ENCODE data around the gene NRXN3.

Gene NRXN3

GRCh38 chr14:78175412-78175811, 5.2 kb downstream of the NRXN3 start:
- DNase-seq, result no peak

DNA sequence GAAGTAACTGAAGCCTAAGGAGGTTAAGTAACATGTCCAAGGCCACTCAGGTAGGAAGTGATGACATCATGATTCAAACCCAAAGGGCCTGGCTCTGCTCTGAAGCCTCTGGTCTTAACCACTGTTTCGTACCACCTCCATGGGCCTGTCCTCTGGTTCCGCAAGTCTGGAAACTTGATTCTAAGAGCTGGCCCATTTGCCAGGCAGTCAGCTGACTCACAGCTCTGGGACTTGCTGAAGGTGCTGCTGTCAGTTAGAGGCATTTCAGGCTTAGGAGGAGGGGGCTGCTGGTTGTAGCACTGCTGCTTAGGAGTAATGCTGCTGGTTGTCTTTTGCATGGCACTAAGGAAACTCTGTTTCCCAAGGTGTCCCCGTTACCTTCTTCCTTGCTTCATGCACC, 7.9 kb downstream of the NRXN3 start:
- no peak for DNase-seq

- DNase-seq, result no peak
Observed at GRCh38 chr14:78178971-78179370, 8.8 kb downstream of the NRXN3 start.

DNA sequence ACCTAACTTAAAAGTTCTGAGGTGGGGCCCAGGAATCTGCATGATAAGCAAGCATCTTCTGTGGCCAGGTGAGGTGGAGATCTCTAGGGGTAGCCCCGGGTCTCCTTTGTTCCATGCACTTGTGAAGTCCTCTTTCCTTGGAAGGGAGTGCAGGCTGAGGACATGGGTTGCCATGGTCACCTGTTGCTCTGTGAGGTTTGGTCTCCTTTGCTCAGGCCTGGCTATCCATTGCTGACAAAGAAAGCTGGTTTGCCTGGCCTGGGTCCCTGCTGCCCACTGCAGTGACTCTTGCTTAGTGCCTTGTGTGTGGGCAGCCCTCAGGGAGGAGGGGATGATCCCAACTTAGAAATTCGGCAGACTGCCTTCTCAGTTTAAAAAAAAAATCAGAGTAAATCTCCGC, 11.1 kb downstream of the NRXN3 start:
- DNase-seq, result no peak

DNA sequence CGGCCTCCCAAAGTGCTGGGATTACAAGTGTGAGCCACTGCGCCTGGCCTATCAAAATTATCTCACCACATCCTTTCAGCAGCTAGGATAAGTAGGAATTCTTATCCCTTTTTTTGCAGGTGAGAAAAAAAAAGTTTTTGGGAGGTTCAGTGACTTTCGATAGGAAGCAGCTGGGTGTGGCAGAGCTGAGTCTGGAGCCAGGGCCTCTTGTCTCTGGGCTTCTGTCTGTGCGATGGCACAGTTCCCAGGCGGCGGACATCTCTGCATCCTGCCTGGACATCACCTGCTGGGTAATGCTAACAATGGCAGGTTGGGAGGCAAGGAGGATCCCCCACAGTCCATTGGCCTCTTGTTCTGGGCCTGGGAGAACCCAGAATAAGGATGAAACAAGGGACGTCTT, 12.5 kb downstream of the NRXN3 start:
- no peak for DNase-seq

GRCh38 chr14:78184157-78184556, 14.0 kb downstream of the NRXN3 start:
- no peak for DNase-seq

GRCh38 chr14:78186277-78186676, 16.1 kb downstream of the NRXN3 start:
- no peak for DNase-seq

- DNase-seq, result no peak
Observed at GRCh38 chr14:78188882-78189281, 18.7 kb downstream of the NRXN3 start.

GRCh38 chr14:78195431-78195830, 25.3 kb downstream of the NRXN3 start:
- no peak for DNase-seq

DNA sequence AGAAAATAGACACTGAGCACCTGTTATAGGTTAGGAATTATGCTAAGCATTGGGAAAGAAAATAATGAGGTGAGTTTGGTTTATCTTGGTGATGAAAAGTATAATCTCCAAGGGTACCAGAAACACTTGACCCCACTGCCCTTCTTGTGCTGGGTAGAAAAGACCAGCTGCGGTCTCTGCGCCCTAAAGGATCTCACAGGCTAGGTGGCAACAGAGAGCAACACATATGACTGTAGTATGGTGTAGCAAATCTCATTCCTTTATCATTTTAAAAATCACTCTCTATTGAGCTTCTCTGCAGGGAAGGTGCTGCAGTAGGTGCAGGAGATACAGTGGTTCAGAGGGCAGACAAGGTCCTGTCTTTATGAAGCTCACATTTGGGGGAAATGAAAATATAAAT, 26.1 kb downstream of the NRXN3 start:
- no peak for DNase-seq

DNA sequence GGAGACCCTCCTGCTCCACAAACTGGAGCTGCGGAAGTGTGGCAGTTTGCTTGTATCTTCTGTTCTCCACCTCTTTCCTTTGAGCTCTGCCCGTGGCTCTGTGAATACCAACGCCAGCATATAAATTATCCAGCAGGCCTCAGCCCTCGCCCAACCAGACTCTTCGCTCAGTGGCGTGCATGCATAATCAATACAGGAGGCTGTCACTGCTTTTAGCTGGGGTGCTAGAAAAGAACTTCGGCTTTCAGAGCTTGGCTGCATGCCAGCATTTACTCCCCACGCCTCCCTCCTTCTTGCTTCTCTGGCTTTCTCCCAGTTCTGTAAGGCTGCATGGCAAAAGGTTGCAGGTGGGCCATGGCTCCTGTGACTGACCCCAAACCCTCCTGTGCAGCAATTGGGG, 26.9 kb downstream of the NRXN3 start:
- no peak for DNase-seq

- DNase-seq, result no peak
Observed at GRCh38 chr14:78202163-78202562, 32.0 kb downstream of the NRXN3 start.

- DNase-seq, result no peak
Observed at GRCh38 chr14:78202976-78203375, 32.8 kb downstream of the NRXN3 start.

DNA sequence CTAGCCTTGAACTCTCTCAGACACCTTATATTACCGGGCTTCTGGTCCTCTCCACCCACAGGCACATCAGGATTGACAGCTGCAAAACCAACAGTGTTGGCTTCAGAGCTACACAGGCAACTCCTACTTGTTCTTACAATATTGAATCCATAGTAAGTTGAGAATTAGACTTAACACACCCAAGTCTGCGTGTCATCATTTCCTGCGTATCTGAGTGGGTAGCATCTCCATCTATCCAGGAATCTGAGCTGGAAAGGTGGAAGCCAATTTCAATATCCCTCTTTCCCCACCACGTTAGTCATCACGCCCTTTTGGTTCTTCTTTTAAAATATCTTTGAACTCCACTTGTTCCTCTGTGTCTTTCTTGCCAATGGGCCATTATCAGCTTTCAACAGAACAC, 37.2 kb downstream of the NRXN3 start:
- DNase-seq, result no peak

GRCh38 chr14:78220273-78220672, 50.1 kb downstream of the NRXN3 start:
- DNase-seq, result no peak

- DNase-seq, result no peak
Observed at GRCh38 chr14:78222746-78223145, 52.6 kb downstream of the NRXN3 start.

- DNase-seq, result no peak
Observed at GRCh38 chr14:78227248-78228077, 57.3 kb downstream of the NRXN3 start.

DNA sequence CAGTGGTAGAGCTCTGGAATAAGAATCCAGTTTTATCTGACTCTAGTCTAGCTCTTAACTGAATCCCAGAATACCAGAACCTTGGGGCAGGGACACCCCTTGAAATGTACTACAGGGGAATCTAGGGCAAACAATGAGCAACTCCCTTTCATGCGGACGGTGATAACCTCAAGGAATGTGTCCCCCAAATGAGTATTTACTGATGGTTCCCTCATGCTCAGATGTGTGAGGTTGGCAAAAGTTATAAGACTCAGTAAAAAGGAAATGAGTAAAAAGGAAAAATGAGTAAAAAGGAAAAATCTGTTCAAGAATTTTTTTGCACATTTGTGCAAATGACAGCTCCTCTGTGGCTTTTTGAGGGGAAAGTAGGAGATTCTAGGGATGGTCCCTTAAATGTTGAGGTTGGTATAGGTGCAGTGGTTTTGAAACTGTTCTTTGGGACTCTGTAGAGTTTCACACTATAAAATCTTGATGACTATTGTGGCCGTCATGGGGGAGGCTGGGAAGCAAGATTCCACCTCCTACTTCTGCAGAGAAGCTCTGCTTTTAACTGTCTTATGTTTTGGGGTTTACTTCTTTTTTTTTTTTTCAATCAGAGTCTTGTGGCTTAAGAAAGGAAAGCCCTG, 58.6 kb downstream of the NRXN3 start:
- DNase-seq, result no peak

DNA sequence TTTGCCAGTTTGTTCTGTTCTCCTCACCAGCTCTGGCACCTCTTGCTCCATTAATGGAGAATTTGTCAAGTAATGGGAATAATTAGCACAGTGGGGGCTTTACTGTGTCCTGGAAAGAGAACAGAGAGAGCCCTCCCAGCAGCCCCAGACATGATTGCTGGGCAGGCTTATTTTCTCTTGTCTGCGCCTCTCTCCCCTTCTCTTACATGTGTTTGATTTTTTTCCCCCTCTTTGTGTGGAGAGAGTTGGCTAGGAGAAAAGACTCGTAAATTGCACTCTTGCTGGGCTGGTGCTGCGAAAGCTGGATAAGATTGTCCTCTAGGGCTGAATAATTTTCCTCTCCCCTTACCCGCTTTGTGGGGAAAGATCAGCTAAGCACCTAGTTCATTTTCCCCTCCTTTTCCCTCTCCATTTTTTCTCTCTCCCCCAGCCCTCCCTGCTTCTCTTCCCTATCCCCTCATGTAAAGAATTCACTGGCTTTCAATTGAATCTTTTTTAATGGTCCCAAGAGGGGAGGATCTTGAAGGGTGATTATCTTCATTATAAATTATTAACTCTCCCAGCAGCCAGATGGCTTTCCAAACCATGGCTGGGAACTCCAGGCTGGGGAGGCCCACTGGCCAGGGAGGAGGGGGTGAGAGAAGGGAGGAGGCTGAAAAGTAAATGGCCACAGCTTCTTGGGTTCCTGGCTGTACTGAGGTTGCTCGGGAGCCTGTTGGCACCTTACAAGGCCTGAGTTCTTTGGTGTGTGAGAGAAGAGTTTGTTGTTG, 62.2 kb downstream of the NRXN3 start:
- peak; percentile 91 for DNase-seq

DNA sequence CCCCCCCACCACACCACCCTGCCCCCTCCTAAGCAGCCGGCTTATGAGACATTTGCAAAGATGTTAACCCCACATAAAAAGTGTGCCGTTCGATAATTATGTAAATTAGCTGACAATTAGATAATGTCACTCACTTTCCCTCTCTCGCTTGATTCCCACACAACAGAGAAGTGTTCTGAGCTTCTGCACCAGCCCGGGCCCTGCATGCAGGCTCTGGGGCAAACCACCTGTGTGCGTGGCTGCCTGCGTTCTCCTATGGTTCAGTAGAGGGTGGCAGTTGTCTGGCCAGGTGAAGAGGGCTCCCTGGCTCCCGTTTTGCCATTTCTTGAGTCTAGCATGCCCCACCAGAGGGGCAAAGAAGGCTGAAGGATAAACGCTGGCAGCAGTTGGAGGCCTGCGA, 68.0 kb downstream of the NRXN3 start:
- DNase-seq, result no peak

DNA sequence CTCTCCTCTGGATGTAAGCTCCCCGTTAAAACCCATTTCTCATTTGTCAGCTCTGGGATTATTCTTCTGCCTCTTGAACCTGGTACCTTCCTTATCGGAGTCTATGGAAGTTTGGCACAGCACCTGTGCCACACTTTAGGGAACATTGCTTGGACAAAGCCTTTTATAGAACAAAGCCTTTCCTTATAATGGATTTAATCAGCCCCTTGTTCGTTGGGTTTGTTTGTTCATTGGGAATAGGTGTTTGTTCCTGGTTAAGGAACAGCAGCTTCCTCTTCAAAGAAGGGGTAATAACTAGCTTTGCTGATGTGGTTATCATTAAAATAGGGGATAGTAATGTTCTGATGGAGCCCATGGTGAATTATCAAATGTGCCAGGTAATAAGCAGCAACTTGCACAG, 70.4 kb downstream of the NRXN3 start:
- no peak for DNase-seq

DNA sequence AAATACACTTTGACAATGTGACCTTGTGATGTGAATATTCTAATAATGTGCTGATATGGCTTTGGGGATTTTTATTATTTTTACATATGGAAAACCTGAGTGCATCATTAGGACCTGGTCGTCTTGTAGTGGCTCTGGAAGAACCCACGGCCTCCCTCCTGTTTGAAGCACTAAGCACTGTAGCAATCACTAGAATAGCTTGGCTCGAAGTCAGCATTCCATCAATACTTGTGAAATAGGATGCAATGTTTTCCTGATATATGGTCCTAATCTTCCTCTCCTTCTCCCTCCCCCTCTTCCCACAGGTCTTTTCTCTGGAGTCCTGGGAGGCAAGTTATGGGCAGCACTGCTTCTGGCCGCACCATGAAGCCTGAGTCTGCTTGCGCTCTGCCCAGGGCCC, 71.9 kb downstream of the NRXN3 start:
- no peak for DNase-seq

GRCh38 chr14:78243187-78243586, 73.0 kb downstream of the NRXN3 start:
- DNase-seq, result no peak

DNA sequence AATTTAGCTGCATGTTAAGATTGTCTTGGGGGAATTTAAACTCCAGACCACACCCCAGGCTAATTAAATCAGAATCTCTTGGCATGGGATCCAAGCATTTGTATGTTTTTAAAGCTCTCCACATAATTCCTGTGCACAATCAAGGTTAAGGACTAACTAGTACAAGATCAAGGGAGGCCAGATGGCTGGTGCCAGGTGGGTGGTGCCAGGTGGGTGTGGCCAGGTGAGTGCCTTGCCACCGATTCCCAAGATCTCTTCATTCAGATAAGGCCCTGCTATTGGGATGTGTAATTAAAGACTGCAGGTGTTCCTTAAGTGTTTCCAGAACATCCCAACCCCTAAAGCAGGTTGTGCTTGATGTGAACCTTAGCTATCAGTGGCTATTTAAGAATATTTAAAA, 75.1 kb downstream of the NRXN3 start:
- DNase-seq, result no peak
